ENCODE data around the gene ST7.
A peak's percentile ranks its signal among the peaks of the same experiment; 100 is the strongest.
"Not testable (repeated sequence)": the region's sequence is repeated elsewhere in the genome, so short reads cannot be mapped to it uniquely, and the experiment has no call there.

ST7 gene, protein sequence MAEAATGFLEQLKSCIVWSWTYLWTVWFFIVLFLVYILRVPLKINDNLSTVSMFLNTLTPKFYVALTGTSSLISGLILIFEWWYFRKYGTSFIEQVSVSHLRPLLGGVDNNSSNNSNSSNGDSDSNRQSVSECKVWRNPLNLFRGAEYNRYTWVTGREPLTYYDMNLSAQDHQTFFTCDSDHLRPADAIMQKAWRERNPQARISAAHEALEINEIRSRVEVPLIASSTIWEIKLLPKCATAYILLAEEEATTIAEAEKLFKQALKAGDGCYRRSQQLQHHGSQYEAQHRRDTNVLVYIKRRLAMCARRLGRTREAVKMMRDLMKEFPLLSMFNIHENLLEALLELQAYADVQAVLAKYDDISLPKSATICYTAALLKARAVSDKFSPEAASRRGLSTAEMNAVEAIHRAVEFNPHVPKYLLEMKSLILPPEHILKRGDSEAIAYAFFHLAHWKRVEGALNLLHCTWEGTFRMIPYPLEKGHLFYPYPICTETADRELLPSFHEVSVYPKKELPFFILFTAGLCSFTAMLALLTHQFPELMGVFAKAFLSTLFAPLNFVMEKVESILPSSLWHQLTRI

GRCh38 chr7:116953372-116953905 lies at the start of gene ST7:
Gene ST7, plus strand, starts transcription at chr7:116953501. Its CDS starts 40 bp downstream, at chr7:116953541.
- FAIRE-seq (no peak), DNase-seq (ENCODE audit: insufficient read length, low spot score) (peak; percentile 56)

DNA sequence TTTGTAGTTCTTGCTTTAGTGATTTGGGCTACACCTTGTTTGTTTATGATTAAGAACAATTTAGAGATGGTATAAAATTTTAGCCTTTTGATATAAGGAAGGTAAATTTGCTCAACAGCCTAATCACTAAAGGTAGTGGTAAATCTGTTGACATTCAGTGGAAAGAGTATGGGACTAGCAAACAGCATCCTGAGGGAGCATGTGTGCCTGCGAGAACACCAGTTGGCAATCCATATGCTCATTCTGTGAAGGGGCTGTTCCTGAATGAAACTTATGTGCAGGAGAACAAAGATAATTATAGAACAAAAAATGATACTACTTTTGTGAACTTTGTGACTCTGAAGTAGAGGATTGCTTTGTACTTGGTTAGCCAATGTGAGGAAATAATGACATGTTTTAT lies 46.9 kb upstream of the ST7 start:
- FAIRE-seq (no peak), DNase-seq (ENCODE audit: insufficient read length, low spot score) (no peak)

- FAIRE-seq (no peak), DNase-seq (ENCODE audit: insufficient read length, low spot score) (no peak)
Observed at GRCh38 chr7:116910383-116910782, 42.9 kb upstream of the ST7 start.

- DNase-seq (ENCODE audit: insufficient read length, low spot score) (no peak), FAIRE-seq (no peak)
Observed at GRCh38 chr7:116911801-116912200, 41.5 kb upstream of the ST7 start.

- DNase-seq (ENCODE audit: insufficient read length, low spot score): no peak
- FAIRE-seq: no peak
Observed at GRCh38 chr7:116912269-116912909, 40.9 kb upstream of the ST7 start.

DNA sequence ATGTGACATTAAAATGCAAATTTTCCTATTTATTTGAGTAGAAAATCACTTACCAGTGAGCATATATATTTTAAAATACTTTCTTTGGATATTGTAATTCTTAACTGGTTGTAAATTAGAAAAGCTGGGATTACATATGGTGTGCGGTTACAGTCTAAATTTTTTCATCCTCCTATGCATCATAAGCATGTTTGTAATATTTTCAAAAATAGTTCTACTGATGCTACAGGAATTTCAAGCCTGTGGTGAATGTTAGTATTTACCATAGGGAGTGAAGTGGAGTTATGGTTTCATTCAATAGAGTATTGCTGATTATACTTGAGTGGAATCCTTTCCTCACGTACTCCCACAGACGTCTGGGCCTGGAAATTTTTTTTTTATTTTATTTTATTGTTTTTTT lies 34.6 kb upstream of the ST7 start:
- no peak for FAIRE-seq
- DNase-seq (ENCODE audit: insufficient read length, low spot score): no peak

DNA sequence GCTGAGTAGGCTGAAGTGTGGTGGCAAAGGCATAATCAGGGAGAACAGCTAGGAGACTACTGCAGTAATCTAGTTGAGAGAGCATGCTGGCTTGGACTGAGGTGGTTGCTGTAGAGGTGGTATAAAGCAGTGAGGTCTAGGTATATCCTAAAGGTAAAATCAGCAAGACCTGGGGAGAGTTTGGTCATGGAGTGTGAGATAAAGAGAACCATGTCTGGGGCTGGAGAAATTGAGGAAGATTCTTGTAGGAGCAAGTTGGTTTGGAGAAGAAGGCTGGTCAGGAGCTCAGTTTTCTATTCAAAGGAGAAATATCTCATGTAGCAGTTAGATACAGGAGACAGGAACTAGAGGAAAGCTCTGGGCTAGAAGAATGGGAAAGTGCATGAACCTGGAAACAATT lies 32.9 kb upstream of the ST7 start:
- no peak for FAIRE-seq
- DNase-seq (ENCODE audit: insufficient read length, low spot score): no peak

DNA sequence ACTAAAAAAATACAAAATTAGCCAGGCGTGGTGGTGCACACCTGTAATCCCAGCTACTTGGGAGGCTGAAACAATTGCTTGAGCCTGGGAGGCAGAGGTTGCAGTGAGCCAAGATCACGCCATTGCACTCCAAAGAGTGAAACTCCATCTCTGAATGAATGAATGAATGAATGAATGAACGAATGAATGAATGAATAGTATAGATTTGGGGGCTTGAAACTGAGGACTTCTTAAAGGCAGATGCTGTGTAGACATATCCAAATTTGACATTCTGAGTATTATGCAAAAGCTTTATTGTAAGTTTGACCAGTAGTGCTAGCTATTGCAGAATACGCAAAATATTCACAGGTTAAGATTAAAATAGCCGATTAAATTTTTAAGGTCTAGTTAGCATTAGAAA lies 30.8 kb upstream of the ST7 start:
- no peak for DNase-seq (ENCODE audit: insufficient read length, low spot score)
- no peak for FAIRE-seq

DNA sequence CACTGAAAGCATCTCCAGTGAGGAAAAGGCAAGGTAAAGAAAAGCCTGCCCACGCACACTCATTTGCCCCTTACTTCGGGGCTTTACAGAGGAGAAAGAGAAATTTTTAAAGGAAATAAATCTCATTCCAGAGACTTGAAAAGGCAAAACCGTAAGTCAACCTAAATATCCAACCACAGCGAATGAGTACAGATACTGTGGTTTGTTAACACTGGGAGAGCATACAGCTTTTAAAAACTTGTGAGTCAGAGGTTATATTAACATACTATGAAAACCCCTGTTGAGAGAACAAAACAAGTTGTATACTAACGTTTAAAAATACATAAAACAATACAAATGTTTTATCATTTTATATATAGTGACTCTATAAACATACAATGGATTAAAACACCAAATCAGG lies 28.6 kb upstream of the ST7 start:
- no peak for DNase-seq (ENCODE audit: insufficient read length, low spot score)
- no peak for FAIRE-seq

DNA sequence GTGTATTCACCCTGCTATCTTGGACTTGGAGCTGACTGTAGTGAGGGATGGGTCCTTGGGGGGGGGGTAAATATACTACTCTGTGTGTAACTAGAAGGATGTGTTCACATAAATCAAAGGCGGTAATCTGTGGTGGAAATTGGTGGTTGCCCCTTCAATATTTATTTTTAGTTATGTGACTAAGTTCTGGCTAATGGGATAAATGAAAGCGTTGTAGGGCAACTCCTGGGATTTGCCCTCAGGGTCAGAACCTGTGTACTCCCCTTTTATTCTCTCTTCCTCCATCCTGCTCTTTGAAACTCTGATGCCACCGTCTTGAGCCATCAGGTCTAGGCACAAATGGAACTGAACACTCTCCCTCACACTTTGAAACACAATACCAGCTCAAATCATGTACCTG lies 24.3 kb upstream of the ST7 start:
- DNase-seq (ENCODE audit: insufficient read length, low spot score) (no peak), FAIRE-seq (no peak)

DNA sequence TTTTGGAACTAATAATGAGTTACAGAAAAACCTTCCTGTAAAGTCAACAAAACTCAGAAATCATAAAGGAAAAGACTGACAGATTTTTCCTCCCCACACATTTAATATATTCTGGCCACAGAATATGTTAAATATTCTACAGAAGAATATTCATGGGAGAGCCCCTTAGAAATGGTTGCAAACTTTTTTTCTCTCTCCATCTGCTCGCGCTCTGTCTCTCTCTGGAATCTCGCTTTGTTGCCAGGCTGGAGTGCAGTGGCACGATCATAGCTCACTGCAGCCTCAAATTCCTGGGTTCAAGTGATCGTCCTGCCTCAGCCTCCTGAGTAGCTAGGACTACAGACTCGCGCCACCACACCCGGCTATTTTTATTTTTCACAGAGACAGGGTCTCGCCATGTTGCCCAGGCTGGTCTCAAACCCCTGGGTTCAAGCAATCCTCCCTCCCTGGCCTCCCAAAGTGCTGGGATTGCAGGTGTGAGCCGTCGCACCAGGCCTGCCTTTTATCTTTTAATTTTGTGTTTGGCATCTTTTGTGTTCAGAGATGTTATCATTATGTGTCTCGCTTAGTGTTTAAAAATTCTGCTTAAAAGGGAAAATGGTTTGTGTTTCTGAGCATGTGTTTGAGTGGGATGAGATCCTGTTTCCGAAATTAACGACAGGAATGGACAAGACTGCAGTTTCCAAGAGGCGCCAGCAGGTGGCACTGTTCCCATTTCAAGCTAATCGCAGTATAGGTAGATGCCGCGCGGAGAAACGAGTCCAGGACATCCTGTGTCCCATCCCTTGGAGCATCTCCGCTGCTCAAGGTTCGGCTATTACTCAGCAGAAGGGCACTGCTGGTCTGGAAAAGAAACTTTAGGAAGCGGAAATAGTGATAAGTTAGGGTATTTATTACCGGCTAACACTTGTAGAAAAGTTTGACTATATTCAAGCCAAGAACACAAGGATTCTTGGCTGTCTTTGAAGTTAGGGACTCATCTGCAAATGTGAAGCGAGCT lies 23.1 kb upstream of the ST7 start:
- FAIRE-seq: peak; percentile 89
- DNase-seq (ENCODE audit: insufficient read length, low spot score): peak; percentile 53

DNA sequence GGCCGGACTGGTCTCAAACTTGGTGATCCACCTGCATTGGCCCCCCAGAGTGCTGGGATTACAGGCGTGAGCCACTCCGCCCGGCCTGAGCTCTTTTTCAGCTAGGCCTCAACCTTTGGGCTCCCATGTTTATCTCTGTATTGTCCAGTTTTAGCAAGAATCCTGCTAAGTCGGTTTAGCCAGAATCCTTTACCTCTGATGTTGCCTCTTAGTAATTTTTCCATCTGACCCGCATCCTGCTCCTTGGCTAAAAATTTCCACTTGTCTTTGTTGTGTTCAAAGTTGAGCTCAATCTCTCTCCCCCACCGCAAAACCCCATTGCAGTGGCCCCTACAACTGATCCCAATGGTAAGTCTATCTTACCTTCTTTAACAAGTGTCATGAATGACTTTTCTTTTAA lies 20.7 kb upstream of the ST7 start:
- DNase-seq (ENCODE audit: insufficient read length, low spot score) (no peak), FAIRE-seq (no peak)

GRCh38 chr7:116933465-116933864 lies 19.8 kb upstream of the ST7 start:
- DNase-seq (ENCODE audit: insufficient read length, low spot score) (no peak), FAIRE-seq (no peak)

DNA sequence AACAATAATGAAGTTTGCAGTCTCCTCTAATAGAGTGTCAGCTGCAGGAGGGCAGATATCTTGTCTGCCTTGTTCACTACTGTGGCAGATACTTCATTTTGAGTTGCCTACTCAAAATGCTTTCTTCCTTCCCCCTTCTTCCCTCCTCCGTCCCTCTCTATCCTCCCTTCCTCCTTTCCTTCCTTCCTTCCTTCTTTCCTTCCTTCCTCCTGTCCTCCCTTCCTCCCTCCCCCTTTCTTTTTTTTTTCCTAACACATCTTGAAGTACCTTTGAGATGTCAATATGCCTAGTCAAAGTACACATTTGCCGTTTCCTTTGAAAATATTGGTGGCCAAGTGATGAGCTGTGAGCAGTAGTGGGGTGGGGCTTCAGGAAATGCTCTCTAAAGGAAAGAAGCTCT lies 18.7 kb upstream of the ST7 start:
- DNase-seq (ENCODE audit: insufficient read length, low spot score) (no peak), FAIRE-seq (no peak)

DNA sequence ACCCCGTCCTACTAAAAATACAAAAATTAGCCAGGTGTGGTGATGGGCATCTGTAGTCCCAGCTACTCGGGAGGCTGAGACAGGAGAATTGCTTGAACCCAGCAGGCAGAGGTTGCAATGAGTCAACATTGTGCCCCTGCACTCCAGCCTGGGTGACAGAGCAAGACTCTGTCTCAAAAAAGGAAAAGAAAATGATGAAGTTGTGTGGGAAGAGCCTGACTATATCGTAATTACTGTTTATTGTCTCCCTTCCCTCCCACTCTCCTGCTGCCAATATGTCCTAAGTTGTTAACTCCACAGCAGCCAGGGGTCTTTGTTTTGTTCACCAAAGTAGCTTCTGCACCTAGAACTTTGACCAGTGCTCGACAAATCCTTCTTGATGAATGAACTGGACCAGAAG lies 16.5 kb upstream of the ST7 start:
- FAIRE-seq; DNase-seq (ENCODE audit: insufficient read length, low spot score): not testable (repeated sequence)

GRCh38 chr7:116938678-116939077 lies 14.6 kb upstream of the ST7 start:
- DNase-seq (ENCODE audit: insufficient read length, low spot score) (no peak), FAIRE-seq (no peak)

DNA sequence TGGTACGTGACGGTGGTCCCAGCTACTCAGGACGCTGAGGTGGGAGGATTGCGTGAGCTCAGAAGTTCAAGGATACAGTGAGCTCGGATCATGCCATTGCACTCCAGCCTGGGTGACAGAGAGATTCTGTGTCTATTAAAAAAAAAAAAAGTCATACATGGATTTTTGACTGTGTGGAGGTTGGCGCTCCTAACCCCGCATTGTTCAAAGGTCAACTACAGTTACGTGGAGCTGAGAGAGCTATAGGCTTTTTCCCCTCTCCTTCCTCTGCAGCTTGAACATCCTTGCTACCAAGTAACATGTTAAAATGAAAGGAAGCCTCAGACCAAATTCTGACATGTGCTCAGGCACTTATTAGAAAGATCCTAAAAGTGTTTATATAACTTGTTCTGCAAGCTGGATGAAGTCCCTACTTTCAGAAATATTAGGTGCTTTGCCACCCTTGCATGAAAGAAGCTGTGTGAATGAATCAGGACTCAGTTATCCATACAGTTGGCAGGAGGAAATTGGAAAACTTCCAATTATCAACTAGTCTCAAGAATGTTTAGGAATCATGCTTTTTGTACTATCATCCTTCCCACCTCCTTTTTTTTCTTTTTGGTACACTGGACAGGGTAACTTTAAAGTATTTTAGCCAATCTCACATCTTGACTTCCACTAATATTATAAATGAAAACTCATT lies 12.5 kb upstream of the ST7 start:
- no peak for FAIRE-seq

DNA sequence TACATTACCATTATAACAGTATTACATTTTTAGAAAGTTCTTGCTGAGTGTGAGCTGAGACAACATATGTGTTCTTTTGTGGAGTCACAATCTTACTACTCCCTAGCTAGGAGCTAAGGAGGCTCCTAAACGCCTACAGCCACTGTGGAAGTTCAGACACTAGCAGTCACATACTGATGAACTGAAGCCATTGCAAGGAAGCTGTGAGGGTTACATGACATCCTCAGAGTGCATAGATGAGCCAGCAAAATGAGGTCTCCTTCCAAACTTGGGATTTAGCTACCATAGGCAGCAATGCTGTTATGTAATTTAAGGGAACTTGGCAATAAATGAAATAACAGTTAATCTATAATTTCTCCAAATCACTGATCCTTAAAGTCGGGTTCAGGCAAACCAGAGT lies 10.8 kb upstream of the ST7 start:
- FAIRE-seq: no peak
- DNase-seq (ENCODE audit: insufficient read length, low spot score): no peak

More for the DNA sequence above, 12.5 kb upstream of the ST7 start:
- DNase-seq (ENCODE audit: insufficient read length, low spot score): no peak

- DNase-seq (ENCODE audit: insufficient read length, low spot score): no peak
- FAIRE-seq: no peak
Observed at GRCh38 chr7:116948934-116949333, 4.4 kb upstream of the ST7 start.

All from GM19239 (cell line).